Measurements from ENCODE around the gene CNNM4. TPM values are rescaled to one million over a fixed set of nuclear protein-coding genes. Genes with fewer than 3 reads are reported as not detected.

The CNNM4 gene
- total RNA-seq, 2 experiments from 2014 or later = 5.1 to 5.8 TPM

- Mint-ChIP-seq H3K27me3 (no peaks in the 10 kb centered on the region), H3K4me3 (no peak overlapping the region), H3K9me3 (no peaks in the 10 kb centered on the region), H3K27ac (peak overlapping the region; percentile 1), H3K4me1 (ENCODE audit: low read depth) (peaks cover 41% of the 10 kb centered on the region), H3K36me3 (ENCODE audit: low read depth) (peaks cover 12% of the 10 kb centered on the region)
- no peak for TF ChIP-seq CTCF (IDR thresholded peaks at IDR 0.05)
- no peak for DNase-seq
- CTCF ChIA-PET = interaction anchor here (0.8 to 7.0 kb wide), 3 partner anchors 36 to 135 kb away, joined by 3 to 40 read pairs (median 3); partner anchors contain the start of gene ANKRD39
- no peak for ATAC-seq
- POLR2A ChIA-PET = interaction anchor here (0.6 to 1.8 kb wide), 6 partner anchors 13 to 391 kb away, joined by 3 to 5 read pairs (median 4); partner anchors contain the start of gene ANKRD39
- intact Hi-C loops (cut with micrococcal nuclease) = no loop called here
Observed at GRCh38 chr2:96821113-96821675, 60.5 kb downstream of the CNNM4 start.

- ATAC-seq (no peak), DNase-seq (no peak)
- peaks cover 10% of the 10 kb centered on the region for H3K36me3 Mint-ChIP-seq (ENCODE audit: low read depth)
- intact Hi-C loops (cut with micrococcal nuclease) = no loop called here
- no peak overlapping the region for H3K27ac Mint-ChIP-seq
- ChIA-PET POLR2A (interaction anchor here (0.9 kb wide), 1 partner anchor 17 kb away, joined by 3 read pairs; no protein-coding TSS in a partner anchor), CTCF (no interaction called here)
- no peak overlapping the region for H3K4me3 Mint-ChIP-seq
- no peaks in the 10 kb centered on the region for H3K9me3 Mint-ChIP-seq
- no peak for TF ChIP-seq CTCF (IDR thresholded peaks at IDR 0.05)
- H3K27me3 Mint-ChIP-seq = no peaks in the 10 kb centered on the region
- H3K4me1 Mint-ChIP-seq (ENCODE audit: low read depth) = peaks cover 38% of the 10 kb centered on the region
Observed at GRCh38 chr2:96822786-96823185, 62.1 kb downstream of the CNNM4 start.

GRCh38 chr2:96823198-96823597 is 62.5 kb downstream of the CNNM4 start:
- ChIA-PET CTCF (no interaction called here), POLR2A (interaction anchor here (0.9 to 1.2 kb wide), 2 partner anchors 17 to 34 kb away, joined by 3 read pairs; no protein-coding TSS in a partner anchor)
- no peak for DNase-seq
- no peak for TF ChIP-seq CTCF (IDR thresholded peaks at IDR 0.05)
- Mint-ChIP-seq H3K4me1 (ENCODE audit: low read depth) (peaks cover 35% of the 10 kb centered on the region), H3K36me3 (ENCODE audit: low read depth) (peaks cover 10% of the 10 kb centered on the region), H3K9me3 (no peaks in the 10 kb centered on the region), H3K4me3 (no peak overlapping the region), H3K27me3 (no peaks in the 10 kb centered on the region), H3K27ac (no peak overlapping the region)
- intact Hi-C loops (cut with micrococcal nuclease) = no loop called here
- ATAC-seq = no peak

- intact Hi-C loops (cut with micrococcal nuclease) = no loop called here
- ChIA-PET POLR2A (interaction anchor here (1.2 kb wide), 1 partner anchor 33 kb away, joined by 3 read pairs; no protein-coding TSS in a partner anchor), CTCF (interaction anchor here (0.7 to 1.7 kb wide), 3 partner anchors 9 to 61 kb away, joined by 3 to 6 read pairs (median 4); no protein-coding TSS in a partner anchor)
- Mint-ChIP-seq H3K4me3 (no peak overlapping the region), H3K9me3 (no peaks in the 10 kb centered on the region), H3K27ac (peak overlapping the region; percentile 34), H3K4me1 (ENCODE audit: low read depth) (peaks cover 24% of the 10 kb centered on the region), H3K27me3 (no peaks in the 10 kb centered on the region), H3K36me3 (ENCODE audit: low read depth) (peaks cover 14% of the 10 kb centered on the region)
- ATAC-seq = no peak
- DNase-seq = no peak
- no peak for TF ChIP-seq CTCF (IDR thresholded peaks at IDR 0.05)
Observed at GRCh38 chr2:96824079-96824870, 63.6 kb downstream of the CNNM4 start.

- CTCF ChIA-PET = interaction anchor here (0.7 to 1.7 kb wide), 2 partner anchors 20 to 62 kb away, joined by 3 to 4 read pairs; no protein-coding TSS in a partner anchor
- Mint-ChIP-seq H3K36me3 (ENCODE audit: low read depth) (peaks cover 14% of the 10 kb centered on the region), H3K9me3 (no peaks in the 10 kb centered on the region), H3K4me3 (no peak overlapping the region), H3K4me1 (ENCODE audit: low read depth) (peaks cover 17% of the 10 kb centered on the region), H3K27me3 (no peaks in the 10 kb centered on the region), H3K27ac (no peak overlapping the region)
- intact Hi-C loops (cut with micrococcal nuclease) = no loop called here
- POLR2A ChIA-PET = no interaction called here
- ATAC-seq (no peak), DNase-seq (no peak)
- TF ChIP-seq CTCF (IDR thresholded peaks at IDR 0.05) = no peak
Observed at GRCh38 chr2:96825057-96825456, 64.4 kb downstream of the CNNM4 start.

Measured in activated CD8-positive, alpha-beta T cell treated with anti-CD3 and anti-CD28 coated beads for 36 hours (primary cell).